Pulmonary artery endothelial cell (primary cell): ENCODE results near the gene FCHSD2. TPM values are rescaled to one million over a fixed set of nuclear protein-coding genes. Genes with fewer than 3 reads are reported as not detected.
"Not testable (repeated sequence)": the region's sequence is repeated elsewhere in the genome, so short reads cannot be mapped to it uniquely, and the experiment has no call there.

Experiments
- DNase-seq: peaks from one replicate; pipeline ENCODE4 v3.0.0-alpha.2; 2011; ENCODE audit warnings: low read depth, low spot score
- total RNA-seq: library from RNA; depleted of rRNA; stranded (reverse); fragments of >200 nt; gene quantifications from 2 replicates; pipeline ENCODE4 v1.2.3, GENCODE V29; 2014

The FCHSD2 gene
- total RNA-seq, 1 donor from 2014 or later = 14.9 TPM

DNA sequence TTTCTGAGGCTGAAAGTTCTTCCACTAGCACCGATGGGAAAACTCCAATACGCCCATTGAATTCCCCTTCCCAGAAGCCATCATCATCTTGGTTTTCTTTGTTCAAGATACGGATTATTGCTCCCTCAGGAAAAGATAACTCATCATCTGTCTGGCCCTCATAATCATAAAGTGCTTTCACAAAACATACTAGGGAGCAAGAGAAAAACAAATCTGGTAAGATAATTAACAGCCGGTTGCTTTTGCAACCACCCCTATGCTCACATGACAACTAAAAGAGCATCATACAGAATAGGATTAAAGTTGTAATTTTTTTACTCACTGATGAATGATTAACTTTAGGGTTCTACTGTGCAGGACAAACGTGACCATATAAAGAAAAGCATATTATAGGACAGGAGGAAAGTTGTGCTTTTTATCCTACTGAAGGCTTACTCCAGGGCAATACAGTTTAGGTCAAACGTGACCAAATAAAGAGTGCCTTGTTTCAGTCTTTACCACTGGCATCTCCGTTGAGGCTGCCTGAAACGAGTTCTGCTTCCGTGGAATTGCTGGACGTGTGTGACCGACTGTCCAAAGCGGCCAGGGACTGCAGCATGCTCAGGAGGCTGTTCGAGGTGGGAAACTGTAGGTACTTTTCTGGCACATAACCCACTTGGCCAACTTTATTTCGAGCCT, 299.3 kb downstream of the FCHSD2 start:
- no peak for DNase-seq

DNA sequence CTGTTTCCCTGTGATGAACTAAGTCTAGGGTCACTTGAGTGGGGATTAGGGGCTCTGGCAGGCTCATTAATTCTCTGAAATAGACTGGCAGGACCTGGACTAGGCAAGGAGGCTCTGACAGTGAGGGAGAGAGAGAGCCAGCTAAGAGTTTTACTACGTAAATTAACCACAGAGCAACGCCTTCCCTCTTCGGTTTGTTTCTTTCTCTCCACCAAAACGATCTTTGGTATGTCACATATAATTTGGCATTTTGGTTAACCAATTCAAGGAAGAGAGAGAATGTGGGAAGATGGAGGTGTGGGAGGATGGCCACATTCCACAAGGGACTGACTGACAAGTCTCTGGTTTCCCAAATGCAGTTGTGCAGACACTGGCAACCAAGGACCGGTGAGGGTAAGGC, 300.0 kb downstream of the FCHSD2 start:
- no peak for DNase-seq

DNA sequence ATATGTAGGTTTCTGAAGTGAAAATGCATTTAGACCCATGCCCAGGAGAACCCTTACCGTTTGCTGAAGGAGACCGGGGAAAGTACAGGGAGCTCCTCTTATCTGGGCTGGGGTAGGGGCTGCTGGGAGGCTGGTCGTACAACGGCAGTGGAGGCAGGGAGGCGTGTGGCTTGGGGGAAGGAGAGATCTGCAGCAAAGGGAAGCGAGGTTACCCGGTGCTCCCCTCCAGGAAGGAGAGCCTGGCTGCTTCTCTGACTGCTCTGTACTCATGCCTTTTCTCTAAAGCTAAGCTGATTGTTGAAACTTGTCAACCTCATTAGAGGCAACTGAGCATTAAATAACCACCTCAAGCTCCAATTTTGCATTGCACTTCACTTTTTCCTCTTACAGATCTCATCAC, 300.7 kb downstream of the FCHSD2 start:
- no peak for DNase-seq

DNA sequence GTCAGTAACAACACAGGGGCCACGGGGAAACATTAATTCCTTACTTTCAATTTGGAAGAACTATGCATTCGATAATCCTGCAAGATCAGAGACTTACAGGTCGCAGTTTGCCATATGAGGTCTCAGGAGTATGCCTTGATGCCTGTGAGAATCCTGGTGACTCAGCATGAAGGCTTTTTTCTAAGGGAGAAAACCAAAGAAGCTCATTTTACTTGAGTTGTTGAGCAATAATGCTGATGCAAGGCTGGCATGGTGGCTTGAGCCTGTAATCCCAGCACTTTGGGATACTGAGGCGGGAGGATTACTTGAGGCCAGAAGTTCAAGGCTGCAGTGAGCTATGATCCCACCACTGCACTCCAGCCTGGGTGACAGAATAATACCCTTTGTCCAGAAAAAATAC, 301.3 kb downstream of the FCHSD2 start:
- no peak for DNase-seq

DNA sequence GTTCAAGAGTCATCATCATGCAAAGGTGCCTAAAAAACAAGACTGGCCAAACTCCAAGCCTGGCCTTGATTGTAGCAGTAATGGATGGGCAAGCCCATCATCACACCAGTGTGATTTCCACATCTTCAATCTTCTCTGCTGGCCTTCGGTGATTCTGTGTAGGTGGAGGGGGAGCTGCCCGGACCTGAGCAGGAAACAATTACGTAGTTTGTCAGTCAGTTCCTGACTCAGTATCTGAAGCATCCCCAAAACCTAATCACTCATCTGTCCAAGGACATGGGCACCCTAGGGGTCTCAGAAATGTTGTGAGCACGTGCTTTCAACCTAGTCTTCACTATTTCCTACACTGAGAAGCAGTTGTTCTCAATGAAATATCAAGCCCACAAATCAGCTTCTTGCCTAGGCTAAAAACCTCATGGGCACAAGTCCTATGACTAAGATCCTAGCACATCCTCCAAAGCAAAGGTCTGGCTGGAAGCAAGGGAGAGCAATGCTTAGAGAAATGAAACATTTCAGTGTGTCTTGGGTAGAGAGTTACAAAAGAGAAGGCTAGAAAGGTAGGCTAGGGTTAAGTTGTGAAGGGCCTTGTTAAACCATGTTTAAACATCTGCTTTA, 303.3 kb downstream of the FCHSD2 start:
- DNase-seq = no peak

DNA sequence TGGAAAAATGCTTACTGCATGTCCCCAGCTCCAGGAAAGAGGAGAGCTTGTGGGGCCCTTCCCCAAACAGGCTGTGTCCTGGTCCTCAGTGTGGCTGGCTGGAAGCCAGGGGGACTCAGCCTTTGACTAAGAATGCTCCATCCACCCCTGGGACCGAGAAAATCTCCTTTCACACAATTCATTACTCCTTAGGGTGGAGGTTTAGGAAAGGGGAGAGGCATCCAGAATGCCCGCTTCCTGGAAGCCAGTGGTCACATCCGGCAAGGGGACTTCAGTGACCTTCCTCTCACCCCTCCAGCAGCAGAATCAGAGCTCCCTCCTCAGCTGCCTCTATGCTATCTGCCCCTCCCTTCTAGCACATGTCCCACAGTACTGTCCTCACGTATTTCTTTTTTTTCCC, 306.0 kb downstream of the FCHSD2 start:
- DNase-seq = no peak

GRCh38 chr11:72834905-72835304, 307.2 kb downstream of the FCHSD2 start:
- no peak for DNase-seq

DNA sequence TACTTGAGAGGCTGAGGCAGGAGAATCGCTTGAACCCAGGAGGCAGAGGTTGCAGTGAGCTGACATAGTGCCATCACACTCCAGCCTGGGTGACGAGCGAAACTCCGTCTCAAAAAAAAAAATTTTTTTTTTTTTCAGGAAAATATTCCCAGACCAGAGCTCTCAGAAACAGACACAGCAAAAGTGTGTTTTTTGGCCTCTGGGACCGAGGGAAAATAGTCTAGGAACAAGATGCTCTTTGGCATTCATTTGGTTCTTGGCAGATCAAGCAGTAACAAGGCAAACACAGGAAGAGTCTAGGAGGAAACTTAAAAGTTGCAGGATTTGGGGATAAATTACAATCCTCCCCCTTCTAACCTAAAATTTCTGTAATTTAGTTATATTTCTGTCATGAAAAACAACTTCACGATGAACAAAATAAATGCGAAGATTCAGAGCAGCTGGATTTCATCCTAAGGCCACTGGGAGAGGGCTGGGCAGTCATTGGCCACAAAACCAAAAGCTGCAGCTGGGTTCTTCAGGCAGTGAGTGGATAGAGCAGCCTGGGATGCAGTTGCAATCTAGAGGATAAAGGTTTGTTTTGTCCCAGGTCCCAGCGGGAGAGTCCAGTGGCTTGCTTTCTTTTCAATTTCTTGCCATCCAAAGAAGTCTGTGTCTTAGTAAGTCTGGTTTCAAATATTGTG, 308.2 kb downstream of the FCHSD2 start:
- DNase-seq = no peak

DNA sequence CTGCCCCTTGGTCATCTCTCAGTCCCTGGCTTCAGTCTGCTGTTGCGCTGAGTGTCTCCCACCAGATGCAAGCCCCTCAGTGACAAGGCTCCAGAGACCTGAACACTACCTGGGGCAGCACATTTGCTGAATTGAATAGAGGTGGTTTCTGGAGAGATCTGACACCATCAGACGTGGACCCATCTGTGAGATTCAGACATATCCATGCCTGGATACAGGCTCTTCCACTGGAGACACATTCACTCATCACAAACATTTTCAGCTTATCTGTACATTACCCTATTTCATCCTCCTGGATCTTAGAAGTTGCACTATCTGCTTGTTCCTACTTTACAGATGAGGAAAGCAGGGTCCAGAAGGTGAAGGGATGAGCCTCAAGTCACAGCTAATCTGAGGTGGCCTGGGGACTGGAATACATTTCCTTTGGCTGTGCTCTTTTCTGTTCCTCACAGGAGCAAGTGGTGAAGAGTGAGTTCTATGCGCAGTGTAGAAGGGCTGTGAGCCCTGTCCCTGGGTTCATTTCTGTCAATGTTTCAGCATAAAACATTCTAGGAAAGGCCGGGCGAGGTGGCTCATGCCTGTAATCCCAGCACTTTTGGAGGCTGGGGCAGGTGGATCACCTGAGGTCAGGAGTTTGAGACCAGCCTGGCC, 308.9 kb downstream of the FCHSD2 start:
- no peak for DNase-seq

- DNase-seq = no peak
Observed at GRCh38 chr11:72832301-72833082, 309.6 kb downstream of the FCHSD2 start.

DNA sequence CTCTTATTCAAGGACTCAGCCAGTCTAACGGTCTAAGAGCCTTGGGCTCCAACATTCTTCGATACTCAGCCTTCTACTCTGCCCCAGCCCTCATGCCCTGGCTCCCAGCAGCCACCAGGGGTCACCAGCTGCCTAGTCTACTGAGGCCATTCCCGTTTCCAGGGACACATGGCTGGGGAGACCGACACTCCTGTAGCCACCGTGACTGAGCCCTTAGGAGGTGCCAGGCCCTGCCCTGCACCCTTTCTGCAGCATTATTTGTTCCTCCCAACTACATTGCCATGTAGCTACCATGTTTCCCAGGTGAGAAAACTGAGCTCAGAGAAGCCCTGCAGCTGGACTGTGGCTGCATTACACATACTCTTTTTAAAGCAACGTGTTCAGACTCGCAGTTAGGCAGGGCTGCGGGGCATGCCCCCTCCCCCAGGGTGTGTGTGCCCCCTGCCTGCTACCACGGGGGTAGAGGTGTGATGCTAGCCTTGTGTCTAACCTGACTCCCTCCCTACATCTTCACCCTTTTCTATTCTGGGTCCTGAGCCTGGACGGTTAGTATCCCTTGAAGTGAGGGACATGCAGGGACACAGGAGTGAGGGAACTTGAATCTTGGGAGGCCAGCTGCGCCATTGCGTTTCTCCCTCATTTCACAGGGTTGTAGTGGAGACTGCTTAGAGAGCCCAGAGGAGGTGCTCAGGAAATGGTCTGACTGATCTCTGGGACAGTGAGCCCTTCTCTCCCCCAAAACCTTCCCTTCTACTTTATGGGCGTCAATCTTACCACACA, 310.4 kb downstream of the FCHSD2 start:
- no peak for DNase-seq

- DNase-seq = no peak
Observed at GRCh38 chr11:72829884-72830533, 312.1 kb downstream of the FCHSD2 start.

- DNase-seq = no peak
Observed at GRCh38 chr11:72829178-72829577, 312.9 kb downstream of the FCHSD2 start.

GRCh38 chr11:72828692-72829101, 313.4 kb downstream of the FCHSD2 start:
- no peak for DNase-seq

DNA sequence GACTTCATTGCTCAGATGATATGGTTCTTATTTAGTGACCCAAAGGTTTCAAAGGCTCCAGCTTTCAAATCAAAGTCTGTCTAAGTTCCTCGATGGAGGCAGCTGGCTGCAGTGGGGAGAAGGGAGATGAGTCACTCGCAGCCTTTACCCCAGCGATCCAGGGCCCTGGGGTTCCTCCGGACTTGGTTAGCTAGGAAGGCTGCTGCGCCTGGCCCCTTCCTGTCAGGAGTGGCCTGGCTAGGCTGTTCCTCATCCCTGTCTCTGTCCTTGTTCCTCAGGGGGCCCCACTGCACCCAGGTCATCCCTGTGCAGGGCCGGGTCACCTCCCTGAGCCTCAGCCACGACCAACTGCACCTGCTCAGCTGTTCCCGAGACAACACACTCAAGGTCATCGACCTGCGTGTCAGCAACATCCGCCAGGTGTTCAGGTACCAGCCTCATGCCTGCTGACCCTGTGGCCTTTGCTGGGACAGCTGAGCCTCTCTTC, 314.0 kb downstream of the FCHSD2 start:
- no peak for DNase-seq

DNA sequence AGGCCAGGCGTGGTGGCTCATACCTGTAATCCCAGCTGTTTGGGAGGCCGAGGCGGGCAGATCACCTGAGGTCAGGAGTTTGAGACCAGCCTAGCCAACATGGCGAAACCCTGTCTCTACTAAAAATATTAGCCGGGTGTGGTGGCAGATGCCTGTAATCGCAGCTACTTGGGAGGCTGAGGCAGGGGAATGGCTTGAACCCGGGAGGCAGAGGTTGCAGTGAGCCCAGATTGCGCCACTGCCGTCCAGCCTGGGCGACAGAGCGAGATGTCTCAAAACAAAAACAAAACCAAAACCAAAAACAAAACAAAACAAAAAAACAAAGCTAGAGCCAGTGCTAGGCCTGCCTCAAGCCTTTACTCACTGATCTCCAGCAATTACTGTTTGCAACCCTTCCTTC, 314.5 kb downstream of the FCHSD2 start:
- not testable (repeated sequence) for DNase-seq

GRCh38 chr11:72826942-72827480, 315.1 kb downstream of the FCHSD2 start:
- no peak for DNase-seq

GRCh38 chr11:72826191-72826941, 315.8 kb downstream of the FCHSD2 start:
- DNase-seq = no peak

GRCh38 chr11:72825661-72826060, 316.5 kb downstream of the FCHSD2 start:
- DNase-seq = no peak
